Stimulated activated CD8-positive, alpha-beta memory T cell treated with anti-CD3 and anti-CD28 coated beads, Interleukin-4, amount 100 ng/mL, for 1 hour (primary cell): Measurements from ENCODE around the gene ZCWPW2.

Experiments used
- DNase-seq, 2 donors: peaks; one replicate each; pipeline ENCODE4 v3.0.0-alpha.2; 2020; ENCODE audit warnings: low read depth in 2 of 2, low spot score in 1 of 2

Gene ZCWPW2

GRCh38 chr3:28574036-28574435 is 225.5 kb downstream of the ZCWPW2 start:
- DNase-seq = no peak

- no peak for DNase-seq
These were observed 226.7 kb downstream of the ZCWPW2 start for GRCh38 chr3:28575100-28575745.
